Thymus (tissue), 11 donors: ENCODE results near the gene WDR26. TPM values are rescaled to one million over a fixed set of nuclear protein-coding genes. Genes with fewer than 3 reads are reported as not detected.

ENCODE experiments used
- DNase-seq, 9 donors: peaks; one replicate each; pipeline ENCODE4 v3.0.0-alpha.2; 2013; ENCODE audit warnings: low spot score in 9 of 9, low read depth in 6 of 9, missing footprints in 1 of 9
- H3K27ac ChIP-seq, 2 donors: one replicate each; pipeline ENCODE4 v1.5.1; 2013; ENCODE audit warnings: control low read depth in 1 of 2, low read depth in 1 of 2, low read length in 1 of 2, mild to moderate bottlenecking in 1 of 2, moderate library complexity in 1 of 2
- H3K27me3 ChIP-seq, 2 donors: one replicate each; pipeline ENCODE4 v1.5.1; 2013; ENCODE audit warnings: low read length in 1 of 2; ENCODE audit not compliant: control insufficient read depth in 2 of 2, insufficient read depth in 1 of 2
- H3K36me3 ChIP-seq, 2 donors: one replicate each; pipeline ENCODE4 v1.5.1; 2013; ENCODE audit warnings: low read length in 1 of 2, mild to moderate bottlenecking in 1 of 2, moderate library complexity in 1 of 2; ENCODE audit not compliant: control insufficient read depth in 2 of 2, insufficient read depth in 2 of 2
- H3K4me1 ChIP-seq, 2 donors: one replicate each; pipeline ENCODE4 v1.5.1; 2013; ENCODE audit warnings: low read length in 2 of 2; ENCODE audit not compliant: control insufficient read depth in 2 of 2, insufficient read depth in 2 of 2
- H3K4me3 ChIP-seq, 2 donors: one replicate each; pipeline ENCODE4 v1.5.1; 2013; ENCODE audit warnings: low read length in 2 of 2, control low read depth in 1 of 2, mild to moderate bottlenecking in 1 of 2
- H3K9me3 ChIP-seq, 2 donors: one replicate each; pipeline ENCODE4 v1.5.1; 2013; ENCODE audit warnings: low read length in 1 of 2, mild to moderate bottlenecking in 1 of 2; ENCODE audit not compliant: control insufficient read depth in 2 of 2, insufficient read depth in 1 of 2
- WGBS: extraction: QIAGEN DNeasy Blood & Tissue Kit; methylation state at CpG from one replicate; pipeline ENCODE4 v1.1.7; 2013; 5-methylcytosine and 5-hydroxymethylcytosine counted together
- polyA plus RNA-seq: library from polyadenylated mRNA; stranded (reverse); fragments of 200-250 nt; gene quantifications from one replicate; pipeline ENCODE4 v1.2.3, GENCODE V29; 2013
- total RNA-seq: library from RNA; stranded (reverse); fragments of 120-200 nt; gene quantifications from one replicate; pipeline ENCODE4 v1.2.4, GENCODE V29; 2013
- donor health status: healthy.

WDR26 gene
- total and polyA plus RNA-seq, 2 donors: 25.6 to 62.3 TPM

GRCh38 chr1:224408294-224408590 is 26.4 kb downstream of the WDR26 start:
- Histone ChIP-seq H3K27me3 (no peaks in the 10 kb centered on the region), H3K9me3 (no peaks in the 10 kb centered on the region), H3K4me3 (no peak overlapping the region), H3K36me3 (peaks cover 30 to 76% of the 10 kb centered on the region in 2 donors), H3K4me1 (no peaks in the 10 kb centered on the region), H3K27ac (no peak overlapping the region)
- WGBS: 98% methylated on average over 1 of the region's 1 CpG
- no peak for DNase-seq

- H3K36me3 ChIP-seq: peaks cover 33 to 77% of the 10 kb centered on the region in 2 donors
- H3K27me3 ChIP-seq: no peaks in the 10 kb centered on the region
- WGBS: 96% methylated on average over 7 of the region's 7 CpGs
- H3K4me3 ChIP-seq: no peak overlapping the region
- H3K4me1 ChIP-seq: no peaks in the 10 kb centered on the region
- H3K9me3 ChIP-seq: no peaks in the 10 kb centered on the region
- no peak overlapping the region for H3K27ac ChIP-seq
- no peak for DNase-seq
Observed at GRCh38 chr1:224407571-224408293, 26.9 kb downstream of the WDR26 start.

- H3K9me3 ChIP-seq: no peaks in the 10 kb centered on the region
- peaks cover 28 to 71% of the 10 kb centered on the region in 2 donors for H3K36me3 ChIP-seq
- no peaks in the 10 kb centered on the region for H3K4me1 ChIP-seq
- H3K27ac ChIP-seq: no peak overlapping the region
- no peak overlapping the region for H3K4me3 ChIP-seq
- no peaks in the 10 kb centered on the region for H3K27me3 ChIP-seq
- no peak for DNase-seq
Observed at GRCh38 chr1:224406216-224406615, 28.4 kb downstream of the WDR26 start.

GRCh38 chr1:224405604-224405970 is 29.0 kb downstream of the WDR26 start:
- H3K27me3 ChIP-seq: no peaks in the 10 kb centered on the region
- no peak for DNase-seq
- no peak overlapping the region for H3K4me3 ChIP-seq
- H3K27ac ChIP-seq: no peak overlapping the region
- H3K36me3 ChIP-seq: peaks cover 23 to 72% of the 10 kb centered on the region in 2 donors
- H3K4me1 ChIP-seq: no peaks in the 10 kb centered on the region
- no peaks in the 10 kb centered on the region for H3K9me3 ChIP-seq
- 95% methylated on average over 2 of the region's 2 CpGs for WGBS

GRCh38 chr1:224404916-224405603 is 29.5 kb downstream of the WDR26 start:
- over 99% methylated on average over 3 of the region's 3 CpGs for WGBS
- no peaks in the 10 kb centered on the region for H3K4me1 ChIP-seq
- H3K36me3 ChIP-seq: peaks cover 22 to 67% of the 10 kb centered on the region in 2 donors
- H3K4me3 ChIP-seq: no peak overlapping the region
- H3K9me3 ChIP-seq: no peaks in the 10 kb centered on the region
- H3K27me3 ChIP-seq: no peaks in the 10 kb centered on the region
- DNase-seq: no peak
- no peak overlapping the region for H3K27ac ChIP-seq

GRCh38 chr1:224402472-224403036 is 32.0 kb downstream of the WDR26 start:
- peaks cover 16 to 72% of the 10 kb centered on the region in 2 donors for H3K36me3 ChIP-seq
- no peaks in the 10 kb centered on the region for H3K9me3 ChIP-seq
- DNase-seq: no peak
- H3K27me3 ChIP-seq: no peaks in the 10 kb centered on the region
- no peak overlapping the region for H3K27ac ChIP-seq
- H3K4me3 ChIP-seq: no peak overlapping the region
- WGBS: 91% methylated on average over 1 of the region's 1 CpG
- no peaks in the 10 kb centered on the region for H3K4me1 ChIP-seq

GRCh38 chr1:224399887-224400286 is 34.7 kb downstream of the WDR26 start:
- Histone ChIP-seq H3K27ac (no peak overlapping the region), H3K4me1 (no peaks in the 10 kb centered on the region), H3K27me3 (no peaks in the 10 kb centered on the region), H3K9me3 (no peaks in the 10 kb centered on the region), H3K36me3 (peaks cover 17 to 77% of the 10 kb centered on the region in 2 donors), H3K4me3 (no peak overlapping the region)
- DNase-seq: no peak
- WGBS: 97% methylated on average over 1 of the region's 1 CpG

GRCh38 chr1:224393294-224393693 is 41.3 kb downstream of the WDR26 start:
- WGBS: 89% methylated on average over 3 of the region's 3 CpGs
- no peak overlapping the region for H3K27ac ChIP-seq
- H3K9me3 ChIP-seq: no peaks in the 10 kb centered on the region
- H3K36me3 ChIP-seq: peaks cover 29 to 91% of the 10 kb centered on the region in 2 donors
- no peak overlapping the region for H3K4me3 ChIP-seq
- no peak for DNase-seq
- H3K4me1 ChIP-seq: no peaks in the 10 kb centered on the region
- no peaks in the 10 kb centered on the region for H3K27me3 ChIP-seq

- Histone ChIP-seq H3K4me1 (no peaks in the 10 kb centered on the region), H3K27ac (no peak overlapping the region), H3K9me3 (no peaks in the 10 kb centered on the region), H3K4me3 (no peak overlapping the region), H3K27me3 (no peaks in the 10 kb centered on the region), H3K36me3 (peaks cover 29 to 90% of the 10 kb centered on the region in 2 donors)
- DNase-seq: no peak
- WGBS: 84% methylated on average over 4 of the region's 4 CpGs
Observed at GRCh38 chr1:224392411-224393249, 42.0 kb downstream of the WDR26 start.
